ENCODE data around the gene ROBO2. TPM values are rescaled to one million over a fixed set of nuclear protein-coding genes. Genes with fewer than 3 reads are reported as not detected.

The ROBO2 gene
- total and polyA plus RNA-seq, 2 experiments from 2014 or later, result 1.5 to 7.8 TPM

DNA sequence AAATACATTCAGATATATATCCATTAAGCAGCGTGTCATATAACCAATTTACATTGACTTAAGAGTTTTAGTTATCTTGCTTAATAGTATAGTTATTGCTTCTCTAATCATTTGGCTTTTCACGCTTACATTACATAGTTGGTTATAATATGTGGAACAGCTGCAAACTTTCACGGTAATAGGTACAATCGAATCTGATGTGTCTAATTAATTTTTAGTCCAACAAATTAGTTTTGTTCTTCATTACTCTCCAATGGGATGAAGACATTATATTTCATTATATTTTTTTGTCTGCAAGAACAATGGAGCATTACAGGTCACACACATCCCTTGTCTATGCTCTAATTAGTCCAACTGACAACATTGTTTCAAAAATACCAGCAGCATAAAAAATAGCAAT, 546.3 kb downstream of the ROBO2 start:
- DNase-seq (ENCODE audit: low spot score), result no peak
- Mint-ChIP-seq H3K27me3 (ENCODE audit: insufficient read depth, low read depth, poor library complexity) (no peaks in the 10 kb centered on the region), H3K36me3 (ENCODE audit: low read depth) (no peaks in the 10 kb centered on the region), H3K9me3 (no peaks in the 10 kb centered on the region), H3K4me3 (no peak overlapping the region), H3K27ac (no peak overlapping the region), H3K4me1 (peaks cover 9% of the 10 kb centered on the region; the same call in 2 of the 3 replicates)
- H3K27me3 ChIP-seq (ENCODE audit: insufficient read depth), result no peaks in the 10 kb centered on the region
- H3K4me1 ChIP-seq (ENCODE audit: insufficient read depth), result no peaks in the 10 kb centered on the region
- H2AFZ ChIP-seq, result no peak overlapping the region
- no peaks in the 10 kb centered on the region for H4K20me1 ChIP-seq (replicated peaks; ENCODE audit: insufficient read depth)
- H3K9me2 ChIP-seq (ENCODE audit: insufficient read depth), result no peaks in the 10 kb centered on the region
- no peaks in the 10 kb centered on the region for H3K36me3 ChIP-seq (ENCODE audit: insufficient read depth)
- no peaks in the 10 kb centered on the region for H3K79me2 ChIP-seq (replicated peaks; ENCODE audit: insufficient read depth)
- H3K27ac ChIP-seq (ENCODE audit: low read depth), result no peak overlapping the region
- TF ChIP-seq, protein P1, sequence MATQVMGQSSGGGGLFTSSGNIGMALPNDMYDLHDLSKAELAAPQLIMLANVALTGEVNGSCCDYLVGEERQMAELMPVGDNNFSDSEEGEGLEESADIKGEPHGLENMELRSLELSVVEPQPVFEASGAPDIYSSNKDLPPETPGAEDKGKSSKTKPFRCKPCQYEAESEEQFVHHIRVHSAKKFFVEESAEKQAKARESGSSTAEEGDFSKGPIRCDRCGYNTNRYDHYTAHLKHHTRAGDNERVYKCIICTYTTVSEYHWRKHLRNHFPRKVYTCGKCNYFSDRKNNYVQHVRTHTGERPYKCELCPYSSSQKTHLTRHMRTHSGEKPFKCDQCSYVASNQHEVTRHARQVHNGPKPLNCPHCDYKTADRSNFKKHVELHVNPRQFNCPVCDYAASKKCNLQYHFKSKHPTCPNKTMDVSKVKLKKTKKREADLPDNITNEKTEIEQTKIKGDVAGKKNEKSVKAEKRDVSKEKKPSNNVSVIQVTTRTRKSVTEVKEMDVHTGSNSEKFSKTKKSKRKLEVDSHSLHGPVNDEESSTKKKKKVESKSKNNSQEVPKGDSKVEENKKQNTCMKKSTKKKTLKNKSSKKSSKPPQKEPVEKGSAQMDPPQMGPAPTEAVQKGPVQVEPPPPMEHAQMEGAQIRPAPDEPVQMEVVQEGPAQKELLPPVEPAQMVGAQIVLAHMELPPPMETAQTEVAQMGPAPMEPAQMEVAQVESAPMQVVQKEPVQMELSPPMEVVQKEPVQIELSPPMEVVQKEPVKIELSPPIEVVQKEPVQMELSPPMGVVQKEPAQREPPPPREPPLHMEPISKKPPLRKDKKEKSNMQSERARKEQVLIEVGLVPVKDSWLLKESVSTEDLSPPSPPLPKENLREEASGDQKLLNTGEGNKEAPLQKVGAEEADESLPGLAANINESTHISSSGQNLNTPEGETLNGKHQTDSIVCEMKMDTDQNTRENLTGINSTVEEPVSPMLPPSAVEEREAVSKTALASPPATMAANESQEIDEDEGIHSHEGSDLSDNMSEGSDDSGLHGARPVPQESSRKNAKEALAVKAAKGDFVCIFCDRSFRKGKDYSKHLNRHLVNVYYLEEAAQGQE (IDR thresholded peaks at IDR 0.05; ENCODE audit: unreplicated experiment), result no peak
- TF ChIP-seq, protein P2, sequence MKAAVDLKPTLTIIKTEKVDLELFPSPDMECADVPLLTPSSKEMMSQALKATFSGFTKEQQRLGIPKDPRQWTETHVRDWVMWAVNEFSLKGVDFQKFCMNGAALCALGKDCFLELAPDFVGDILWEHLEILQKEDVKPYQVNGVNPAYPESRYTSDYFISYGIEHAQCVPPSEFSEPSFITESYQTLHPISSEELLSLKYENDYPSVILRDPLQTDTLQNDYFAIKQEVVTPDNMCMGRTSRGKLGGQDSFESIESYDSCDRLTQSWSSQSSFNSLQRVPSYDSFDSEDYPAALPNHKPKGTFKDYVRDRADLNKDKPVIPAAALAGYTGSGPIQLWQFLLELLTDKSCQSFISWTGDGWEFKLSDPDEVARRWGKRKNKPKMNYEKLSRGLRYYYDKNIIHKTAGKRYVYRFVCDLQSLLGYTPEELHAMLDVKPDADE (IDR thresholded peaks at IDR 0.05), result no peak
- TF ChIP-seq NANOG (IDR thresholded peaks at IDR 0.05; ENCODE audit: borderline replicate concordance) (no peak), JUNB (IDR thresholded peaks at IDR 0.05; ENCODE audit: unreplicated experiment) (no peak), STAT1 (IDR thresholded peaks at IDR 0.05; ENCODE audit: unreplicated experiment) (no peak), ZNF114 (CRISPR knock-in tag; IDR thresholded peaks at IDR 0.05) (no peak), CREB1 (CRISPR knock-in tag; IDR thresholded peaks at IDR 0.05; ENCODE audit: low read depth) (no peak), CTCF (conservative IDR thresholded peaks at IDR 0.05; ENCODE audit: low read depth in 2 of 2) (no peak), ZNF331 (CRISPR knock-in tag; IDR thresholded peaks at IDR 0.05; ENCODE audit: low read depth) (no peak), EZH2 (IDR thresholded peaks at IDR 0.05; ENCODE audit: low read depth, unreplicated experiment) (no peak), EZH2phosphoT487 (IDR thresholded peaks at IDR 0.05; ENCODE audit: unreplicated experiment) (no peak), POLR2AphosphoS5 (IDR thresholded peaks at IDR 0.05; ENCODE audit: low read depth) (no peak)
- TF ChIP-seq, protein P3, sequence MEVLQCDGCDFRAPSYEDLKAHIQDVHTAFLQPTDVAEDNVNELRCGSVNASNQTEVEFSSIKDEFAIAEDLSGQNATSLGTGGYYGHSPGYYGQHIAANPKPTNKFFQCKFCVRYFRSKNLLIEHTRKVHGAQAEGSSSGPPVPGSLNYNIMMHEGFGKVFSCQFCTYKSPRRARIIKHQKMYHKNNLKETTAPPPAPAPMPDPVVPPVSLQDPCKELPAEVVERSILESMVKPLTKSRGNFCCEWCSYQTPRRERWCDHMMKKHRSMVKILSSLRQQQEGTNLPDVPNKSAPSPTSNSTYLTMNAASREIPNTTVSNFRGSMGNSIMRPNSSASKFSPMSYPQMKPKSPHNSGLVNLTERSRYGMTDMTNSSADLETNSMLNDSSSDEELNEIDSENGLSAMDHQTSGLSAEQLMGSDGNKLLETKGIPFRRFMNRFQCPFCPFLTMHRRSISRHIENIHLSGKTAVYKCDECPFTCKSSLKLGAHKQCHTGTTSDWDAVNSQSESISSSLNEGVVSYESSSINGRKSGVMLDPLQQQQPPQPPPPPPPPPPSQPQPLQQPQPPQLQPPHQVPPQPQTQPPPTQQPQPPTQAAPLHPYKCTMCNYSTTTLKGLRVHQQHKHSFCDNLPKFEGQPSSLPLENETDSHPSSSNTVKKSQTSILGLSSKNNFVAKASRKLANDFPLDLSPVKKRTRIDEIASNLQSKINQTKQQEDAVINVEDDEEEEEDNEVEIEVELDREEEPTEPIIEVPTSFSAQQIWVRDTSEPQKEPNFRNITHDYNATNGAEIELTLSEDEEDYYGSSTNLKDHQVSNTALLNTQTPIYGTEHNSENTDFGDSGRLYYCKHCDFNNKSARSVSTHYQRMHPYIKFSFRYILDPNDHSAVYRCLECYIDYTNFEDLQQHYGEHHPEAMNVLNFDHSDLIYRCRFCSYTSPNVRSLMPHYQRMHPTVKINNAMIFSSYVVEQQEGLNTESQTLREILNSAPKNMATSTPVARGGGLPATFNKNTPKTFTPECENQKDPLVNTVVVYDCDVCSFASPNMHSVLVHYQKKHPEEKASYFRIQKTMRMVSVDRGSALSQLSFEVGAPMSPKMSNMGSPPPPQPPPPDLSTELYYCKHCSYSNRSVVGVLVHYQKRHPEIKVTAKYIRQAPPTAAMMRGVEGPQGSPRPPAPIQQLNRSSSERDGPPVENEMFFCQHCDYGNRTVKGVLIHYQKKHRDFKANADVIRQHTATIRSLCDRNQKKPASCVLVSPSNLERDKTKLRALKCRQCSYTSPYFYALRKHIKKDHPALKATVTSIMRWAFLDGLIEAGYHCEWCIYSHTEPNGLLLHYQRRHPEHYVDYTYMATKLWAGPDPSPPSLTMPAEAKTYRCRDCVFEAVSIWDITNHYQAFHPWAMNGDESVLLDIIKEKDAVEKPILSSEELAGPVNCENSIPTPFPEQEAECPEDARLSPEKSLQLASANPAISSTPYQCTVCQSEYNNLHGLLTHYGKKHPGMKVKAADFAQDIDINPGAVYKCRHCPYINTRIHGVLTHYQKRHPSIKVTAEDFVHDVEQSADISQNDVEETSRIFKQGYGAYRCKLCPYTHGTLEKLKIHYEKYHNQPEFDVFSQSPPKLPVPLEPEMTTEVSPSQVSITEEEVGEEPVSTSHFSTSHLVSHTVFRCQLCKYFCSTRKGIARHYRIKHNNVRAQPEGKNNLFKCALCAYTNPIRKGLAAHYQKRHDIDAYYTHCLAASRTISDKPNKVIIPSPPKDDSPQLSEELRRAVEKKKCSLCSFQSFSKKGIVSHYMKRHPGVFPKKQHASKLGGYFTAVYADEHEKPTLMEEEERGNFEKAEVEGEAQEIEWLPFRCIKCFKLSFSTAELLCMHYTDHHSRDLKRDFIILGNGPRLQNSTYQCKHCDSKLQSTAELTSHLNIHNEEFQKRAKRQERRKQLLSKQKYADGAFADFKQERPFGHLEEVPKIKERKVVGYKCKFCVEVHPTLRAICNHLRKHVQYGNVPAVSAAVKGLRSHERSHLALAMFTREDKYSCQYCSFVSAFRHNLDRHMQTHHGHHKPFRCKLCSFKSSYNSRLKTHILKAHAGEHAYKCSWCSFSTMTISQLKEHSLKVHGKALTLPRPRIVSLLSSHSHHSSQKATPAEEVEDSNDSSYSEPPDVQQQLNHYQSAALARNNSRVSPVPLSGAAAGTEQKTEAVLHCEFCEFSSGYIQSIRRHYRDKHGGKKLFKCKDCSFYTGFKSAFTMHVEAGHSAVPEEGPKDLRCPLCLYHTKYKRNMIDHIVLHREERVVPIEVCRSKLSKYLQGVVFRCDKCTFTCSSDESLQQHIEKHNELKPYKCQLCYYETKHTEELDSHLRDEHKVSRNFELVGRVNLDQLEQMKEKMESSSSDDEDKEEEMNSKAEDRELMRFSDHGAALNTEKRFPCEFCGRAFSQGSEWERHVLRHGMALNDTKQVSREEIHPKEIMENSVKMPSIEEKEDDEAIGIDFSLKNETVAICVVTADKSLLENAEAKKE (CRISPR knock-in tag; IDR thresholded peaks at IDR 0.05), result no peak
- H3F3A ChIP-seq (replicated peaks; ENCODE audit: low read depth), result no peaks in the 10 kb centered on the region
- H3K4me2 ChIP-seq, result no peak overlapping the region
- H3K4me3 ChIP-seq, result no peak overlapping the region
- ATAC-seq, result no peak
